ENCODE measurements around the gene ARHGAP28.

The ARHGAP28 gene

GRCh38 chr18:6868033-6868432 lies 138.5 kb downstream of the ARHGAP28 start:
- no peak for TF ChIP-seq Cebpa-rat (IDR thresholded peaks at IDR 0.05)
- 0 out of 20 replicates have a peak, but pooled peaks cover 0 to 4% (median 0%) of the 10 kb centered on the region in 10 experiments for H3K4me1 ChIP-seq
- H3K36me3 ChIP-seq, result no peaks in the 10 kb centered on the region
- H4K20me1 ChIP-seq, result no peaks in the 10 kb centered on the region
- no peak overlapping the region for H3K4me2 ChIP-seq
- H3K4me3 ChIP-seq, result no peak overlapping the region
- H3K27ac ChIP-seq, result no peak overlapping the region
- H3K9me3 ChIP-seq (replicated peaks in 1 of 11), result no peaks in the 10 kb centered on the region
- H3K9ac ChIP-seq, result no peak overlapping the region
- H3K27me3 ChIP-seq, result no peaks in the 10 kb centered on the region

- H3K9ac ChIP-seq, result no peak overlapping the region
- H3K4me2 ChIP-seq, result no peak overlapping the region
- H4K20me1 ChIP-seq, result no peaks in the 10 kb centered on the region
- no peaks in the 10 kb centered on the region for H3K36me3 ChIP-seq
- no peaks in the 10 kb centered on the region for H3K27me3 ChIP-seq
- H3K9me3 ChIP-seq (replicated peaks in 1 of 11), result no peaks in the 10 kb centered on the region
- no peak for TF ChIP-seq Cebpa-rat (IDR thresholded peaks at IDR 0.05)
- no peak overlapping the region for H3K4me3 ChIP-seq
- H3K4me1 ChIP-seq, result no peaks in the 10 kb centered on the region
- H3K27ac ChIP-seq, result no peak overlapping the region
Observed at GRCh38 chr18:6871566-6871965, 142.1 kb downstream of the ARHGAP28 start.

GRCh38 chr18:6873040-6873751 lies 143.7 kb downstream of the ARHGAP28 start:
- Histone ChIP-seq H4K20me1 (no peaks in the 10 kb centered on the region), H3K27ac (no peak overlapping the region), H3K4me2 (no peak overlapping the region), H3K9me3 (replicated peaks in 1 of 11) (no peaks in the 10 kb centered on the region), H3K36me3 (no peaks in the 10 kb centered on the region), H3K4me3 (no peak overlapping the region), H3K4me1 (no peaks in the 10 kb centered on the region), H3K27me3 (no peaks in the 10 kb centered on the region), H3K9ac (no peak overlapping the region)
- no peak for TF ChIP-seq Cebpa-rat (IDR thresholded peaks at IDR 0.05)

- Histone ChIP-seq H3K4me2 (no peak overlapping the region), H3K27ac (no peak overlapping the region), H3K36me3 (no peaks in the 10 kb centered on the region), H3K4me3 (no peak overlapping the region), H3K9ac (no peak overlapping the region), H3K9me3 (replicated peaks in 1 of 11) (no peaks in the 10 kb centered on the region), H3K4me1 (no peaks in the 10 kb centered on the region), H3K27me3 (no peaks in the 10 kb centered on the region), H4K20me1 (no peaks in the 10 kb centered on the region)
- no peak for TF ChIP-seq Cebpa-rat (IDR thresholded peaks at IDR 0.05)
Observed at GRCh38 chr18:6874315-6874714, 144.8 kb downstream of the ARHGAP28 start.

- Histone ChIP-seq H3K27ac (no peak overlapping the region), H3K36me3 (no peaks in the 10 kb centered on the region), H3K4me3 (no peak overlapping the region), H4K20me1 (no peaks in the 10 kb centered on the region), H3K27me3 (no peaks in the 10 kb centered on the region), H3K4me2 (no peak overlapping the region), H3K9ac (no peak overlapping the region), H3K4me1 (no peaks in the 10 kb centered on the region), H3K9me3 (replicated peaks in 1 of 11) (no peaks in the 10 kb centered on the region)
- no peak for TF ChIP-seq Cebpa-rat (IDR thresholded peaks at IDR 0.05)
Observed at GRCh38 chr18:6875749-6876148, 146.2 kb downstream of the ARHGAP28 start.

GRCh38 chr18:6876641-6877041 lies 147.1 kb downstream of the ARHGAP28 start:
- H4K20me1 ChIP-seq, result no peaks in the 10 kb centered on the region
- TF ChIP-seq Cebpa-rat (IDR thresholded peaks at IDR 0.05), result no peak
- H3K36me3 ChIP-seq, result no peaks in the 10 kb centered on the region
- H3K4me3 ChIP-seq, result no peak overlapping the region
- no peak overlapping the region for H3K9ac ChIP-seq
- no peaks in the 10 kb centered on the region for H3K9me3 ChIP-seq (replicated peaks in 1 of 11)
- no peak overlapping the region for H3K27ac ChIP-seq
- H3K27me3 ChIP-seq, result no peaks in the 10 kb centered on the region
- no peak overlapping the region for H3K4me2 ChIP-seq
- no peaks in the 10 kb centered on the region for H3K4me1 ChIP-seq

GRCh38 chr18:6877288-6877687 lies 147.8 kb downstream of the ARHGAP28 start:
- Histone ChIP-seq H3K27ac (no peak overlapping the region), H3K4me3 (no peak overlapping the region), H3K9ac (no peak overlapping the region), H3K9me3 (replicated peaks in 1 of 11) (no peaks in the 10 kb centered on the region), H3K27me3 (no peaks in the 10 kb centered on the region), H4K20me1 (no peaks in the 10 kb centered on the region), H3K4me2 (no peak overlapping the region), H3K4me1 (no peaks in the 10 kb centered on the region), H3K36me3 (no peaks in the 10 kb centered on the region)
- TF ChIP-seq Cebpa-rat (IDR thresholded peaks at IDR 0.05), result no peak

- Histone ChIP-seq H3K27me3 (no peaks in the 10 kb centered on the region), H3K4me2 (no peak overlapping the region), H3K27ac (no peak overlapping the region), H3K4me1 (no peaks in the 10 kb centered on the region), H3K9me3 (replicated peaks in 1 of 11) (no peaks in the 10 kb centered on the region), H3K9ac (no peak overlapping the region), H3K4me3 (no peak overlapping the region), H4K20me1 (no peaks in the 10 kb centered on the region), H3K36me3 (no peaks in the 10 kb centered on the region)
- no peak for TF ChIP-seq Cebpa-rat (IDR thresholded peaks at IDR 0.05)
Observed at GRCh38 chr18:6878556-6879297, 149.2 kb downstream of the ARHGAP28 start.

- Histone ChIP-seq H3K27ac (no peak overlapping the region), H3K4me1 (no peaks in the 10 kb centered on the region), H3K36me3 (no peaks in the 10 kb centered on the region), H3K27me3 (no peaks in the 10 kb centered on the region), H3K9ac (no peak overlapping the region), H3K9me3 (replicated peaks in 1 of 11) (no peaks in the 10 kb centered on the region), H4K20me1 (no peaks in the 10 kb centered on the region), H3K4me3 (no peak overlapping the region), H3K4me2 (no peak overlapping the region)
- no peak for TF ChIP-seq Cebpa-rat (IDR thresholded peaks at IDR 0.05)
Observed at GRCh38 chr18:6879508-6880195, 150.1 kb downstream of the ARHGAP28 start.
